Measurements from ENCODE around the gene ANAPC16. TPM values are rescaled to one million over a fixed set of nuclear protein-coding genes. Genes with fewer than 3 reads are reported as not detected.

The ANAPC16 gene
- total RNA-seq, 1 donor, result 61.7 TPM

GRCh38 chr10:72274730-72275350, 59.0 kb downstream of the ANAPC16 start:
- TF ChIP-seq CTCF (IDR thresholded peaks at IDR 0.05; ENCODE audit: insufficient read depth, low read length), result peak; percentile 75
- peak overlapping the region; percentile 98 for H3K4me3 ChIP-seq (ENCODE audit: low read depth, low read length)
- DNase-seq (ENCODE audit: low read depth), result peak; percentile 75

- peak overlapping the region; percentile 98 for H3K4me3 ChIP-seq (ENCODE audit: low read depth, low read length)
- no peak for TF ChIP-seq CTCF (IDR thresholded peaks at IDR 0.05; ENCODE audit: insufficient read depth, low read length)
- DNase-seq (ENCODE audit: low read depth), result peak; percentile 42
Measured at GRCh38 chr10:72275351-72276012, 59.7 kb downstream of the ANAPC16 start.

DNA sequence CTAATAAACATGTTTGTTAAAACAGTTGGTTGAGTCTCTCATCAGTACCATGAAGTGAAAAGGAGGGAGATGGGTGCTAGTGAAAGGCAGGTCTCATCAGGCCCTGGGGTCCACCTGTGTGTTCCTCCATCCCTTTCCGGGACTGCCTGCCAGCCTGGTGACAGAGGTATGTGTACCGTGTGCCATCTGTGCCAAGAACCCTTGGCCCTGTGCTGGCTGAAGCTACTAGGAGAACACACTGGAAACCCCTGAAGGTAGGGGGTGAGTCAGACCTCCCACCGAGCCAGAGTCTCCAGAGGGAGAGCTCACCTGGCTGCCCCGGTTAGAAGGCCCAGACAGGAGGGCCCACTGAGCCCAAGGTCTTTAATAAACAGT, 60.2 kb downstream of the ANAPC16 start:
- peak overlapping the region; percentile 98 for H3K4me3 ChIP-seq (ENCODE audit: low read depth, low read length)
- DNase-seq (ENCODE audit: low read depth), result peak; percentile 25
- TF ChIP-seq CTCF (IDR thresholded peaks at IDR 0.05; ENCODE audit: insufficient read depth, low read length), result no peak

GRCh38 chr10:72276421-72277339, 60.9 kb downstream of the ANAPC16 start:
- no peak for TF ChIP-seq CTCF (IDR thresholded peaks at IDR 0.05; ENCODE audit: insufficient read depth, low read length)
- peak overlapping the region; percentile 98 for H3K4me3 ChIP-seq (ENCODE audit: low read depth, low read length)
- peak; percentile 86 for DNase-seq (ENCODE audit: low read depth)

- no peak overlapping the region for H3K4me3 ChIP-seq (ENCODE audit: low read depth, low read length)
- TF ChIP-seq CTCF (IDR thresholded peaks at IDR 0.05; ENCODE audit: insufficient read depth, low read length), result no peak
- no peak for DNase-seq (ENCODE audit: low read depth)
Measured at GRCh38 chr10:72277340-72277995, 61.7 kb downstream of the ANAPC16 start.

DNA sequence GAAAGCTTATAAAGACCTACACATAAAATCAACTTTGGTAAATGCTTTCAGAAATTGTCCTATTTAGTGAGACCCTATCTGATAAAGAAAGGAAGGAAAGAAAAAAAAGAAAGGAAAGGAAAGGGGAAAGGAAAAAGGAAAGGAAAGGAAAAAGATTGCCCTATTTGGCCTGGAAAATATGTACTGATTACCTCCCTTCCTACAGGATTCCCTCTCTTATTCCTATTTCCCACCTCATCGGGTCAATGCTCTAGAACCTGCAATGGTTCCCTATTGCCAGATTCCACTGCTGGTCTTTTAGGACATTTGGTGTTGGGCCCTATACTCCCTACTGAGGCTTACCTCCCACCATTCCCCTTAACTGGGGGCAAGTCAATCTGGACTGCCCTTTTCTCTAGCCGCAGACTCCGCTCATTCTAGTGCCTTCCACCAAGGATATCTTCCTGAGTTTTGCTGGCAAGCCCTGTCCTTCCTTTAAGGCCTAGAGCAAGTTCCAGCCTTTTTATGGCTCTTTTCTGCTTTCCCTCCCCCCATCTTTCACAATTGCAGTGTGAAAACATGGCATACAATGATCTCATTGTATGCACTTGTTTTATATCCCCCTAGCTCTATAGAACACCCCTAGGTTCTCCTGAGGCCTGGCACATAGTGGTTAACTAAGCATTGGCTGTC, 62.3 kb downstream of the ANAPC16 start:
- TF ChIP-seq CTCF (IDR thresholded peaks at IDR 0.05; ENCODE audit: insufficient read depth, low read length), result no peak
- no peak overlapping the region for H3K4me3 ChIP-seq (ENCODE audit: low read depth, low read length)
- no peak for DNase-seq (ENCODE audit: low read depth)

Measured in fibroblast of the aortic adventitia (primary cell).